A549 (cell line): ENCODE results near the gene KCNMB1.

Experiments
- CTCF ChIP-seq: fragments of >200 bp; sonication (Bioruptor Twin); formaldehyde crosslinking; IDR thresholded peaks from 3 replicates; pipeline ENCODE4 v1.5.1; 2016
- MAX ChIP-seq: IDR thresholded peaks from 2 replicates; pipeline ENCODE4 v1.6.1; 2012
- MYC ChIP-seq: IDR thresholded peaks from 2 replicates; pipeline ENCODE4 v1.6.1; 2012; ENCODE audit warnings: mild to moderate bottlenecking, inconsistent platforms, low read length, improper control_type of control experiment, borderline replicate concordance
- POLR2A ChIP-seq: IDR thresholded peaks from 2 replicates; pipeline ENCODE4 v1.6.1; 2012; ENCODE audit warnings: mild to moderate bottlenecking, low read length
- RFX5 ChIP-seq: fragments of 450-650 bp; IDR thresholded peaks from 2 replicates; pipeline ENCODE4 v1.7.1; 2014; ENCODE audit warnings: antibody characterized with exemption, mild to moderate bottlenecking, moderate library complexity
- RNF2 ChIP-seq: fragments of 200-600 bp; sonication (generic); IDR thresholded peaks from 2 replicates; pipeline ENCODE4 v1.6.1; 2016; ENCODE audit warnings: low read depth, mild to moderate bottlenecking, antibody characterized with exemption, moderate library complexity, borderline replicate concordance
- SREBF2 ChIP-seq: fragments of 450-650 bp; IDR thresholded peaks from 2 replicates; pipeline ENCODE4 v1.6.1; 2014; ENCODE audit warnings: mild to moderate bottlenecking, moderate library complexity

GRCh38 chr5:170327168-170327567 lies 62.0 kb downstream of the KCNMB1 start:
- TF ChIP-seq CTCF = no peak
- TF ChIP-seq POLR2A = no peak
- no peak for TF ChIP-seq MAX
- TF ChIP-seq RFX5 = no peak
- no peak for TF ChIP-seq SREBF2
- no peak for TF ChIP-seq RNF2
- TF ChIP-seq MYC = no peak
